ENCODE data around the gene ZCCHC7. TPM values are rescaled to one million over a fixed set of nuclear protein-coding genes. Genes with fewer than 3 reads are reported as not detected.

ZCCHC7 gene
- total and polyA plus RNA-seq, 2 of the 8 experiments (the other 6 are each of a cell fraction or from before 2014, with no cell fraction given): 12.2 to 27.5 TPM

- TF ChIP-seq MAX (IDR thresholded peaks at IDR 0.05) (no peak), BRCA1 (IDR thresholded peaks at IDR 0.05; ENCODE audit: low read depth, low read length) (no peak), RBBP5 (IDR thresholded peaks at IDR 0.05; ENCODE audit: borderline replicate concordance, low read depth, low read length) (no peak), NRF1 (IDR thresholded peaks at IDR 0.05; ENCODE audit: low read depth, low read length) (no peak), KDM4A (IDR thresholded peaks at IDR 0.05; ENCODE audit: low read depth, low read length, severe bottlenecking) (no peak)
These were observed 100.6 kb downstream of the ZCCHC7 start (continued) for GRCh38 chr9:37220971-37221370.
